Measurements from ENCODE around the gene TSPO.

TSPO gene

GRCh38 chr22:43174941-43175531 is 23.7 kb downstream of the TSPO start:
- DNase-seq (ENCODE audit: low read depth in 1 of 2, low spot score in 1 of 2): no peak

- DNase-seq (ENCODE audit: low read depth in 1 of 2, low spot score in 1 of 2): no peak
Observed at GRCh38 chr22:43176090-43176489, 24.7 kb downstream of the TSPO start.

- no peak for DNase-seq (ENCODE audit: low read depth in 1 of 2, low spot score in 1 of 2)
Observed at GRCh38 chr22:43177479-43177878, 26.1 kb downstream of the TSPO start.

GRCh38 chr22:43179146-43179910 is 28.0 kb downstream of the TSPO start:
- no peak for DNase-seq (ENCODE audit: low read depth in 1 of 2, low spot score in 1 of 2)

- no peak for DNase-seq (ENCODE audit: low read depth in 1 of 2, low spot score in 1 of 2)
Observed at GRCh38 chr22:43179911-43180195, 28.5 kb downstream of the TSPO start.

- DNase-seq (ENCODE audit: low read depth in 1 of 2, low spot score in 1 of 2): no peak
Observed at GRCh38 chr22:43180670-43181069, 29.3 kb downstream of the TSPO start.

GRCh38 chr22:43181321-43182076 is 30.1 kb downstream of the TSPO start:
- no peak for DNase-seq (ENCODE audit: low read depth in 1 of 2, low spot score in 1 of 2)

- DNase-seq (ENCODE audit: low read depth in 1 of 2, low spot score in 1 of 2): no peak
Observed at GRCh38 chr22:43182118-43182517, 30.8 kb downstream of the TSPO start.

- no peak for DNase-seq (ENCODE audit: low read depth in 1 of 2, low spot score in 1 of 2)
Observed at GRCh38 chr22:43182726-43183125, 31.4 kb downstream of the TSPO start.

- DNase-seq (ENCODE audit: low read depth in 1 of 2, low spot score in 1 of 2): no peak
Observed at GRCh38 chr22:43183496-43184277, 32.3 kb downstream of the TSPO start.

- no peak for DNase-seq (ENCODE audit: low read depth in 1 of 2, low spot score in 1 of 2)
Observed at GRCh38 chr22:43185860-43186261, 34.5 kb downstream of the TSPO start.

GRCh38 chr22:43186272-43187170 is 35.2 kb downstream of the TSPO start, which contains the start of gene TTLL12:
TSS of gene TTLL12 (minus strand) at chr22:43187134. CDS start at chr22:43187069, 65 bp downstream.
- peak; percentile 41 to 53 for DNase-seq (ENCODE audit: low read depth in 1 of 2, low spot score in 1 of 2)

GRCh38 chr22:43187171-43188099 is 36.1 kb downstream of the TSPO start:
- DNase-seq (ENCODE audit: low read depth in 1 of 2, low spot score in 1 of 2): peak; percentile 95 to 96

- no peak for DNase-seq (ENCODE audit: low read depth in 1 of 2, low spot score in 1 of 2)
Observed at GRCh38 chr22:43188829-43189545, 37.6 kb downstream of the TSPO start.

GRCh38 chr22:43191831-43192230 is 40.5 kb downstream of the TSPO start:
- DNase-seq (ENCODE audit: low read depth in 1 of 2, low spot score in 1 of 2): no peak

GRCh38 chr22:43197271-43197941 is 46.0 kb downstream of the TSPO start:
- no peak for DNase-seq (ENCODE audit: low read depth in 1 of 2, low spot score in 1 of 2)

GRCh38 chr22:43198126-43198525 is 46.8 kb downstream of the TSPO start:
- no peak for DNase-seq (ENCODE audit: low read depth in 1 of 2, low spot score in 1 of 2)

GRCh38 chr22:43198936-43199335 is 47.6 kb downstream of the TSPO start:
- DNase-seq (ENCODE audit: low read depth in 1 of 2, low spot score in 1 of 2): no peak
